ENCODE results near the gene DPP6.
"Not testable (repeated sequence)": the region's sequence is repeated elsewhere in the genome, so short reads cannot be mapped to it uniquely, and the experiment has no call there.

DNA sequence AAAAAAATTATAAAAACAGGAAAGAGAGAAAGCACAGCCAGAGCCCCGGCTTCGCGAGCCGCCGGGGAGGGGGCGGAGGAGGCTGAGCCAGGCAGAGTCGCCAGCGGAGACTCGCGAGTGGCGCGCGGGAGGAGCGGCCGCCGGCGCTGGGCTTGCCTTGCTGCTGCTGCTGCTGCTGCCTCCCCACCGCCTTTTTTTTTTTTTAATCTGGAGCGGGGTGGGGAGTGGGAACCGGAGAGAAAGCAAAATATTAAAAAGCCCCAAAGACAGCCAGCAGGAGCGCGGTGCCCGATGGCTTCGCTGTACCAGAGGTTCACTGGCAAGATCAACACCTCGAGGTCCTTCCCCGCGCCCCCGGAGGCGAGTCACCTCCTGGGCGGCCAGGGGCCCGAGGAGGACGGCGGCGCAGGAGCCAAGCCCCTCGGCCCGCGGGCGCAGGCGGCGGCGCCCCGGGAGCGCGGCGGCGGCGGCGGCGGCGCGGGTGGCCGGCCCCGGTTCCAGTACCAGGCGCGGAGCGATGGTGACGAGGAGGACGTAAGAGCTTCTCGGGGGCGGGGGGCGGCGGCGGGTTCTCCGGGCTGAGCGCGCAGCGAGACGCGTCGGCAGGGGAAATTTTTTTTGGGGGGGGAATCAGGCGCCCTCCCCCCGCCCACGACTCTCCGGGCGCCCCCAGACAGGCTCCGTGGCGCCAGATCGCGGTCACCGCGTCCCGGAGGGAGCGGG is 493 bp downstream of the DPP6 start:
- not testable (repeated sequence) for TF ChIP-seq POLR2AphosphoS5 (IDR thresholded peaks at IDR 0.05); POLR2A (IDR thresholded peaks at IDR 0.05; ENCODE audit: low read depth)
